ENCODE results near the gene GRID2IP.
A peak's percentile ranks its signal among the peaks of the same experiment; 100 is the strongest.

Gene GRID2IP

GRCh38 chr7:6529643-6530042 lies 21.6 kb downstream of the GRID2IP start:
- DNase-seq (ENCODE audit: insufficient read length, low spot score) (no peak), FAIRE-seq (no peak)
- no peak for TF ChIP-seq CTCF (IDR thresholded peaks at IDR 0.05; ENCODE audit: insufficient read depth, missing control alignments)

- FAIRE-seq: no peak
- DNase-seq (ENCODE audit: insufficient read length, low spot score): no peak
- no peak for TF ChIP-seq CTCF (IDR thresholded peaks at IDR 0.05; ENCODE audit: insufficient read depth, missing control alignments)
These were observed 22.7 kb downstream of the GRID2IP start for GRCh38 chr7:6528401-6529130.

- no peak for TF ChIP-seq CTCF (IDR thresholded peaks at IDR 0.05; ENCODE audit: insufficient read depth, missing control alignments)
- no peak for FAIRE-seq
These were observed 24.3 kb downstream of the GRID2IP start for GRCh38 chr7:6526997-6527378.

GRCh38 chr7:6520163-6520981 lies 30.9 kb downstream of the GRID2IP start:
- TF ChIP-seq CTCF (IDR thresholded peaks at IDR 0.05; ENCODE audit: insufficient read depth, missing control alignments): no peak
- FAIRE-seq (no peak), DNase-seq (ENCODE audit: insufficient read length, low spot score) (no peak)

More at GRCh38 chr7:6526997-6527378, 24.3 kb downstream of the GRID2IP start:
- no peak for DNase-seq (ENCODE audit: insufficient read length, low spot score)

GRCh38 chr7:6516387-6516983 lies 34.8 kb downstream of the GRID2IP start:
- no peak for FAIRE-seq
- no peak for DNase-seq (ENCODE audit: insufficient read length, low spot score)
- peak; percentile 77 for TF ChIP-seq CTCF (IDR thresholded peaks at IDR 0.05; ENCODE audit: insufficient read depth, missing control alignments)

GRCh38 chr7:6513541-6513940 lies 37.7 kb downstream of the GRID2IP start:
- no peak for DNase-seq (ENCODE audit: insufficient read length, low spot score)
- TF ChIP-seq CTCF (IDR thresholded peaks at IDR 0.05; ENCODE audit: insufficient read depth, missing control alignments): no peak
- FAIRE-seq: no peak
